Measurements from ENCODE around the gene MT1G.

- no peak for TF ChIP-seq CTCF (IDR thresholded peaks at IDR 0.05)
- TF ChIP-seq POLR2A (IDR thresholded peaks at IDR 0.05): no peak
These were observed 16.5 kb upstream of the MT1G start for GRCh38 chr16:56684256-56684925.

Measured in heart left ventricle (tissue), 13 donors.